Liver (tissue), 9 donors: ENCODE data around the gene TATDN2. TPM values are rescaled to one million over a fixed set of nuclear protein-coding genes. Genes with fewer than 3 reads are reported as not detected.
"Not testable (repeated sequence)": the region's sequence is repeated elsewhere in the genome, so short reads cannot be mapped to it uniquely, and the experiment has no call there.

ENCODE experiments used
- DNase-seq: peaks from one replicate; pipeline ENCODE4 v3.0.0-alpha.2; 2017; ENCODE audit warnings: low spot score
- H3K27ac ChIP-seq, 2 donors: one replicate each; pipeline ENCODE4 v1.7.0; 2013; ENCODE audit warnings: inconsistent platforms in 2 of 2, low read length in 2 of 2, control low read depth in 1 of 2, low read depth in 1 of 2, mild to moderate bottlenecking in 1 of 2
- H3K27me3 ChIP-seq, 4 donors: one replicate each; pipeline versions ENCODE4 v1.6.1 to v1.7.0; 2013; ENCODE audit warnings: low read length in 3 of 4, inconsistent platforms in 1 of 4, mild to moderate bottlenecking in 1 of 4, moderate library complexity in 1 of 4; ENCODE audit not compliant: control insufficient read depth in 4 of 4, insufficient read depth in 4 of 4
- H3K36me3 ChIP-seq, 4 donors: one replicate each; pipeline versions ENCODE4 v1.6.1 to v1.7.0; 2013; ENCODE audit warnings: low read length in 3 of 4, mild to moderate bottlenecking in 3 of 4, low read depth in 1 of 4, moderate library complexity in 1 of 4; ENCODE audit not compliant: control insufficient read depth in 4 of 4, insufficient read depth in 3 of 4
- H3K4me1 ChIP-seq, 4 donors: one replicate each; pipeline versions ENCODE4 v1.6.1 to v1.7.0; 2013; ENCODE audit warnings: low read length in 3 of 4, mild to moderate bottlenecking in 3 of 4, moderate library complexity in 1 of 4; ENCODE audit not compliant: control insufficient read depth in 4 of 4, insufficient read depth in 4 of 4
- H3K4me3 ChIP-seq, 3 donors: one replicate each; pipeline versions ENCODE4 v1.6.1 to v1.7.0; 2013; ENCODE audit warnings: low read length in 3 of 3, control low read depth in 1 of 3, low read depth in 1 of 3, mild to moderate bottlenecking in 1 of 3
- H3K9ac ChIP-seq, 2 donors: one replicate each; pipeline ENCODE4 v1.7.0; 2013; ENCODE audit warnings: low read length in 2 of 2, mild to moderate bottlenecking in 2 of 2, moderate library complexity in 2 of 2, control low read depth in 1 of 2, low read depth in 1 of 2
- H3K9me3 ChIP-seq, 4 donors: one replicate each; pipeline versions ENCODE4 v1.6.1 to v1.7.0; 2013; ENCODE audit warnings: low read length in 3 of 4; ENCODE audit not compliant: control insufficient read depth in 4 of 4
- CTCF ChIP-seq: fragments of 150-350 bp; IDR thresholded peaks from 2 replicates; pipeline ENCODE4 v1.5.1; 2017; ENCODE audit warnings: improper control_type of control experiment, low read depth, low read length; ENCODE audit not compliant: missing input control
- EGR1 ChIP-seq, 2 donors: IDR thresholded peaks; 2 replicates each; pipeline ENCODE4 v1.6.1; 2016 to 2018; ENCODE audit warnings: antibody characterized with exemption in 2 of 2, low read depth in 2 of 2
- FOXA2 ChIP-seq: IDR thresholded peaks from 2 replicates; pipeline ENCODE4 v1.6.1; 2016; ENCODE audit warnings: antibody characterized with exemption
- GABPA ChIP-seq, 2 donors: IDR thresholded peaks in 1 of 2; conservative IDR thresholded peaks in 1 of 2; 2 replicates each; pipeline ENCODE4 v1.6.1; 2016; ENCODE audit warnings: antibody characterized with exemption in 2 of 2, mild to moderate bottlenecking in 1 of 2, moderate library complexity in 1 of 2
- HNF4G ChIP-seq: IDR thresholded peaks from 2 replicates; pipeline ENCODE4 v1.6.1; 2016; ENCODE audit warnings: antibody characterized with exemption
- JUND ChIP-seq, 2 donors: IDR thresholded peaks; 2 replicates each; pipeline ENCODE4 v1.6.1; 2016; ENCODE audit warnings: antibody characterized with exemption in 2 of 2
- MAX ChIP-seq: IDR thresholded peaks from 2 replicates; pipeline ENCODE4 v1.6.1; 2016; ENCODE audit warnings: antibody characterized with exemption
- RAD21 ChIP-seq, 2 donors: IDR thresholded peaks; 2 replicates each; pipeline ENCODE4 v1.6.1; 2016; ENCODE audit warnings: antibody characterized with exemption in 2 of 2, mild to moderate bottlenecking in 2 of 2
- REST ChIP-seq: IDR thresholded peaks from 2 replicates; pipeline ENCODE4 v1.6.1; 2016; ENCODE audit warnings: antibody characterized with exemption, mild to moderate bottlenecking
- RXRA ChIP-seq, 2 donors: IDR thresholded peaks; 2 replicates each; pipeline ENCODE4 v1.6.1; 2017 to 2018; ENCODE audit warnings: antibody characterized with exemption in 2 of 2, mild to moderate bottlenecking in 1 of 2
- TAF1 ChIP-seq: conservative IDR thresholded peaks from 2 replicates; pipeline ENCODE4 v1.6.1; 2016; ENCODE audit warnings: antibody characterized with exemption, mild to moderate bottlenecking
- ZBTB33 ChIP-seq: IDR thresholded peaks from 2 replicates; pipeline ENCODE4 v1.6.1; 2016; ENCODE audit warnings: antibody characterized with exemption
- WGBS: extraction: QIAGEN DNeasy Blood & Tissue Kit; methylation state at CpG from one replicate; pipeline ENCODE4 v1.1.7; 2013; 5-methylcytosine and 5-hydroxymethylcytosine counted together
- polyA plus RNA-seq, 2 donors: library from polyadenylated mRNA; stranded (reverse) in 1 of 2; unstranded in 1 of 2; fragments of 200-250 nt in 1 of 2; fragments of >200 nt in 1 of 2; fragmentation: Nextera tagmentation in 1 of 2; extraction: Ambion mirVana in 1 of 2; gene quantifications; one replicate each; pipeline versions ENCODE4 v1.2.1 to v1.2.3, GENCODE V29; 2013 to 2015
- total RNA-seq, 2 donors: library from RNA; depleted of rRNA; stranded (reverse); fragments of >200 nt; gene quantifications; one replicate each; pipeline ENCODE4 v1.2.3, GENCODE V29; 2014
- donor health status: healthy.
- donor health status: healthy.
- donor health status: healthy.
- donor health status: healthy.
- donor health status: healthy.

TATDN2 gene
- total and polyA plus RNA-seq, 4 donors = 3.7 to 14.2 (median 9.0) TPM

GRCh38 chr3:10272476-10272875, 24.2 kb downstream of the TATDN2 start:
- not testable (repeated sequence) for H3K27me3 ChIP-seq, H3K4me3 ChIP-seq, H3K27ac ChIP-seq, H3K9me3 ChIP-seq, H3K9ac ChIP-seq, DNase-seq
- Histone ChIP-seq H3K4me1 (peaks cover 2 to 21% (median 16%) of the 10 kb centered on the region in 4 donors), H3K36me3 (peaks cover 8 to 28% (median 17%) of the 10 kb centered on the region in 4 donors)
- 90% methylated on average over 11 of the region's 11 CpGs for WGBS

GRCh38 chr3:10272977-10273376, 24.7 kb downstream of the TATDN2 start:
- no peak for TF ChIP-seq JUND (IDR thresholded peaks at IDR 0.05)
- TF ChIP-seq GABPA (IDR thresholded peaks at IDR 0.05 in 1 of 2, conservative IDR thresholded peaks at IDR 0.05 in 1 of 2) = no peak
- TF ChIP-seq HNF4G = no peak
- TF ChIP-seq RXRA (IDR thresholded peaks at IDR 0.05) = no peak
- TF ChIP-seq ZBTB33 = no peak
- no peak for TF ChIP-seq CTCF
- TF ChIP-seq REST = no peak
- no peak for TF ChIP-seq RAD21 (IDR thresholded peaks at IDR 0.05)
- TF ChIP-seq MAX = no peak
- TF ChIP-seq FOXA2 = no peak
- TF ChIP-seq EGR1 (IDR thresholded peaks at IDR 0.05; ENCODE audit: low read depth in 2 of 2) = no peak
- no peak for TF ChIP-seq TAF1
- Histone ChIP-seq H3K9ac (no peak overlapping the region), H3K9me3 (no peaks in the 10 kb centered on the region), H3K27ac (peak overlapping the region in 1 of 2 donors; percentile 7), H3K36me3 (peaks cover 8 to 31% (median 19%) of the 10 kb centered on the region in 4 donors), H3K27me3 (no peaks in the 10 kb centered on the region), H3K4me3 (no peak overlapping the region), H3K4me1 (peaks cover 2 to 21% (median 16%) of the 10 kb centered on the region in 4 donors)
- no peak for DNase-seq
- 93% methylated on average over 2 of the region's 2 CpGs for WGBS
